GM12878 (cell line): ENCODE results near the gene MYLK3. TPM values are rescaled to one million over a fixed set of nuclear protein-coding genes. Genes with fewer than 3 reads are reported as not detected.

ENCODE experiments used
- ATAC-seq: fragments of 200-7000 bp; cut with Tn5 transposase; 3 replicates; pipeline ENCODE4 v1.9.1; 2020; ENCODE audit warnings: mild to moderate bottlenecking, moderate library complexity
- BruUV-seq: library from RNA; stranded (reverse); fragments of 400-500 nt; replicated peaks from 2 replicates; lab custom pipeline; 2021; lab: Mats Ljungman, UMichigan
- CTCF ChIA-PET: fragments of 300-600 bp; sonication (Branson Sonifier 250); formaldehyde crosslinking; extraction: SDS; loops from one replicate; lab custom pipeline; 2021; ENCODE audit warnings: inconsistent platforms; lab: Yijun Ruan, JAX
- POLR2A ChIA-PET: fragments of 350-600 bp; formaldehyde crosslinking; extraction: SDS; loops from one replicate; lab custom pipeline; 2021; ENCODE audit warnings: inconsistent platforms; lab: Charles Lee
- RAD21 ChIA-PET: fragments of 300-600 bp; sonication (Branson Sonifier 250); formaldehyde crosslinking; loops from one replicate; lab custom pipeline; 2023; ENCODE audit warnings: antibody characterized with exemption; ENCODE audit not compliant: unreplicated experiment; lab: Charles Lee
- SMC1A ChIA-PET: fragments of 300-600 bp; sonication (Branson Sonifier 250); formaldehyde crosslinking; loops from one replicate; lab custom pipeline; 2023; ENCODE audit not compliant: unreplicated experiment, uncharacterized antibody; lab: Charles Lee
- DNase-seq: peaks from one replicate; pipeline ENCODE4 v3.0.0-alpha.2; 2011; ENCODE audit warnings: low read depth, low spot score
- FAIRE-seq: peaks from 3 replicates; lab custom pipeline; 2011; peaks lifted over from hg19 to GRCh38; lab: Jason Lieb, UNC
- H2AFZ ChIP-seq: 2 replicates; pipeline ENCODE4 v1.6.0; 2011; ENCODE audit warnings: low read depth, low read length, control low read depth; ENCODE audit not compliant: control insufficient read depth
- H3K27ac ChIP-seq: 2 replicates; pipeline ENCODE4 v1.5.1; 2011; ENCODE audit warnings: control low read depth; ENCODE audit not compliant: control insufficient read depth, insufficient read depth
- H3K27me3 ChIP-seq, 2 experiments: replicated peaks in 1 of 2; 2 replicates each; pipeline versions ENCODE4 v1.6.0 to v1.6.1; 2011; ENCODE audit warnings: low read length in 1 of 2; ENCODE audit not compliant: control insufficient read depth in 2 of 2, insufficient read depth in 2 of 2
- H3K36me3 ChIP-seq, 2 experiments: 2 replicates each; pipeline ENCODE4 v1.5.1; 2011; ENCODE audit warnings: low read length in 1 of 2; ENCODE audit not compliant: control insufficient read depth in 2 of 2, insufficient read depth in 2 of 2
- H3K4me1 ChIP-seq: 2 replicates; pipeline ENCODE4 v1.6.1; 2011; ENCODE audit warnings: mild to moderate bottlenecking, low read length, moderate library complexity, mixed read lengths; ENCODE audit not compliant: control insufficient read depth, insufficient read depth
- H3K4me2 ChIP-seq: 2 replicates; pipeline ENCODE4 v1.6.0; 2011; ENCODE audit warnings: control low read depth; ENCODE audit not compliant: control insufficient read depth, insufficient read depth
- H3K4me3 ChIP-seq: fragments of 200-600 bp; sonication (generic); 2 replicates; pipeline ENCODE4 v1.5.1; 2016
- H3K79me2 ChIP-seq: 2 replicates; pipeline ENCODE4 v1.6.0; 2011; ENCODE audit warnings: low read length; ENCODE audit not compliant: control insufficient read depth, insufficient read depth
- H3K9ac ChIP-seq: 2 replicates; pipeline ENCODE4 v1.8.0; 2011; ENCODE audit warnings: low read length, control low read depth, mixed read lengths; ENCODE audit not compliant: control insufficient read depth, insufficient read depth
- H3K9me3 ChIP-seq: replicated peaks from 3 replicates; pipeline ENCODE4 v1.5.1; 2011; ENCODE audit warnings: mild to moderate bottlenecking, low read length; ENCODE audit not compliant: control insufficient read depth, insufficient read depth
- H4K20me1 ChIP-seq: 2 replicates; pipeline ENCODE4 v1.6.0; 2011; ENCODE audit not compliant: control insufficient read depth, insufficient read depth
- ASH2L ChIP-seq: fragments of 300-600, 200-600 bp; sonication (generic); IDR thresholded peaks from 2 replicates; pipeline ENCODE4 v1.6.1; 2017; ENCODE audit warnings: low read depth, mild to moderate bottlenecking, borderline replicate concordance
- BACH1 ChIP-seq: fragments of 450-650 bp; IDR thresholded peaks from 2 replicates; pipeline ENCODE4 v1.6.1; 2017; ENCODE audit warnings: mild to moderate bottlenecking, borderline replicate concordance
- EGR1 ChIP-seq, 2 experiments: IDR thresholded peaks; 1 replicate in 1 of 2; 2 replicates in 1 of 2; pipeline ENCODE4 v1.6.1; 2011 to 2012; ENCODE audit warnings: low read depth in 2 of 2, low read length in 2 of 2, borderline replicate concordance in 1 of 2, mild to moderate bottlenecking in 1 of 2, moderate library complexity in 1 of 2
- ETV6 ChIP-seq, 2 experiments: fragments of 450-650 bp in 1 of 2; IDR thresholded peaks in 1 of 2; conservative IDR thresholded peaks in 1 of 2; 2 replicates each; pipeline ENCODE4 v1.6.1; 2014; ENCODE audit warnings: antibody characterized with exemption in 1 of 2, borderline replicate concordance in 1 of 2, low read depth in 1 of 2, mild to moderate bottlenecking in 1 of 2, moderate library complexity in 1 of 2
- MTA2 ChIP-seq: fragments of 450-650 bp; IDR thresholded peaks from 2 replicates; pipeline ENCODE4 v1.6.1; 2016; ENCODE audit warnings: low read depth, mild to moderate bottlenecking, moderate library complexity
- PAX5 ChIP-seq: IDR thresholded peaks from 2 replicates; pipeline ENCODE4 v1.6.1; 2011; ENCODE audit warnings: low read depth, low read length, borderline replicate concordance
- POU2F2 ChIP-seq: IDR thresholded peaks from 3 replicates; pipeline ENCODE4 v1.6.1; 2011; ENCODE audit warnings: low read depth, mild to moderate bottlenecking, low read length, borderline replicate concordance
- RAD21 ChIP-seq: IDR thresholded peaks from 2 replicates; pipeline ENCODE4 v1.6.1; 2011; ENCODE audit warnings: mild to moderate bottlenecking, low read depth, low read length, moderate library complexity; ENCODE audit not compliant: insufficient read depth
- RCOR1 ChIP-seq: conservative IDR thresholded peaks from 2 replicates; pipeline ENCODE4 v1.6.1; 2012; ENCODE audit warnings: low read depth, low read length, improper control_type of control experiment
- RUNX3 ChIP-seq: IDR thresholded peaks from 2 replicates; pipeline ENCODE4 v1.6.1; 2012; ENCODE audit warnings: low read length, inconsistent platforms
- TCF7 ChIP-seq: IDR thresholded peaks from 2 replicates; pipeline ENCODE4 v1.6.1; 2014; ENCODE audit warnings: antibody characterized with exemption, borderline replicate concordance
- ZNF217 ChIP-seq: fragments of 450-650 bp; IDR thresholded peaks from 2 replicates; pipeline ENCODE4 v1.6.1; 2017; ENCODE audit warnings: antibody characterized with exemption, mild to moderate bottlenecking
- WGBS: methylation state at CpG from one replicate; pipeline ENCODE4 v1.1.6; 2016; ENCODE audit warnings: low lambda C conversion rate; ENCODE audit not compliant: insufficient replicate concordance, insufficient coverage; ENCODE audit errors: missing lambda C conversion rate; 5-methylcytosine and 5-hydroxymethylcytosine counted together
- in situ Hi-C: fragments of 300-500 bp; cut with MboI; formaldehyde crosslinking; loops from 9 replicates; pipeline ENCODE4 v1.14.3; 2018; ENCODE audit warnings: mixed read lengths
- intact Hi-C: fragments of 100-400 bp; cut with micrococcal nuclease; formaldehyde crosslinking; loops from one replicate; pipeline ENCODE4 v1.14.2; 2022; ENCODE audit not compliant: unreplicated experiment
- polyA plus RNA-seq, 11 experiments: library from polyadenylated mRNA; depleted of rRNA in 4 of 11; unstranded in 6 of 11; stranded (reverse) in 5 of 11; fragments of >200 nt; fragmentation: Nextera tagmentation in 4 of 11; fragmentation: Illumina TruSeq in 1 of 11; extraction: Ambion mirVana in 4 of 11; extraction: Trizol in 1 of 11; gene quantifications; 1 replicate in 1 of 11; 2 replicates in 10 of 11; pipeline versions ENCODE4 v1.2.1 to v1.2.3, GENCODE V29; 2011 to 2016; ENCODE audit warnings: inconsistent platforms in 2 of 11, missing spikeins in 2 of 11, low read depth in 1 of 11
- total RNA-seq, 4 experiments: library from RNA; depleted of rRNA in 3 of 4; stranded (reverse); fragments of >200 nt in 3 of 4; fragmentation: Illumina TruSeq in 1 of 4; extraction: Trizol in 1 of 4; gene quantifications; 2 replicates each; pipeline versions ENCODE4 v1.2.1 to v1.2.3, GENCODE V29; 2013 to 2021

MYLK3 gene
- total and polyA plus RNA-seq, 10 of the 15 experiments (the other 5 are each of a cell fraction or from before 2014, with no cell fraction given), result 0.02 to 0.46 (median 0.17) TPM

DNA sequence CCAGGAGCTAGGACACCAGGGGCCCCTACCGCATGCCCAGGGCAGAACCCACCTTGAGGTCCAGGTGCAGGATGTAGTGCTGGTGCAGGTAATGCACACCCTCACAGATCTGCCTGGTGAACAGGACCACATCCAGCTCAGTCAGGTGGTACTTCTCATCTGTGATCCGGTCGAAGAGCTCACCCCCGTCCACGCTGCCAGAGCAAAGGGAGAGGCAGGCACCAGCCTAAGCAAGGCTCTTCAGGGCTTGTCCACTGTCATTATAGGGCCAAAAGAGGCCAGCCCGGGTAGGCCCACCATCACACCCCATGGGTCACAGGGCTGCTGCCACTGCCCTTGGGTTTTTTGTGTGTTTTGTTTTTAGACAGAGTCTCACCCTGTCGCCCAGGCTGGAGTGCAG lies 21.0 kb downstream of the MYLK3 start:
- H3K27ac ChIP-seq, result no peak overlapping the region
- no peak overlapping the region for H3K9ac ChIP-seq
- ATAC-seq (no peak), FAIRE-seq (no peak), DNase-seq (no peak)
- peaks cover 2% of the 10 kb centered on the region; the same call in 1 of the 3 replicates for H3K9me3 ChIP-seq
- no peak overlapping the region for H3K4me2 ChIP-seq
- ChIA-PET SMC1A (no interaction called here), CTCF (interaction anchor here (1.3 kb wide), 1 partner anchor 53 kb away, joined by 3 read pairs; no protein-coding TSS in a partner anchor), POLR2A (interaction anchor here (0.6 kb wide), 1 partner anchor 102 kb away, joined by 3 read pairs; no protein-coding TSS in a partner anchor), RAD21 (no interaction called here)
- H3K4me3 ChIP-seq, result no peak overlapping the region
- WGBS, result 64% methylated on average over 7 of the region's 7 CpGs
- no peaks in the 10 kb centered on the region for H3K27me3 ChIP-seq
- intact Hi-C loops, result no loop called here
- no peak overlapping the region for H2AFZ ChIP-seq
- H3K79me2 ChIP-seq, result no peaks in the 10 kb centered on the region
- no peaks in the 10 kb centered on the region for H4K20me1 ChIP-seq
- no peaks in the 10 kb centered on the region; a peak in 1 of 4 replicates for H3K36me3 ChIP-seq
- TF ChIP-seq TCF7, result no peak
- TF ChIP-seq RCOR1, result no peak
- no peak for TF ChIP-seq ASH2L
- TF ChIP-seq RUNX3, result no peak
- TF ChIP-seq RAD21, result no peak
- no peak for TF ChIP-seq MTA2
- no peak for TF ChIP-seq ETV6 (conservative IDR thresholded peaks at IDR 0.05 in 1 of 2, IDR thresholded peaks at IDR 0.05 in 1 of 2; ENCODE audit: borderline replicate concordance in 1 of 2, low read depth in 1 of 2)
- no peak for TF ChIP-seq ZNF217
- TF ChIP-seq BACH1, result no peak
- TF ChIP-seq POU2F2, result no peak
- TF ChIP-seq PAX5, result no peak
- TF ChIP-seq EGR1 (IDR thresholded peaks at IDR 0.05; ENCODE audit: borderline replicate concordance in 1 of 2, low read depth in 2 of 2, low read length in 2 of 2), result no peak
- in situ Hi-C loops, result no loop called here
- no TSS peak for BruUV-seq
- H3K4me1 ChIP-seq, result no peaks in the 10 kb centered on the region
